ENCODE measurements around the gene CDH2.

CDH2 gene

GRCh38 chr18:28039691-28040090 is 137.2 kb downstream of the CDH2 start:
- DNase-seq = no peak

DNA sequence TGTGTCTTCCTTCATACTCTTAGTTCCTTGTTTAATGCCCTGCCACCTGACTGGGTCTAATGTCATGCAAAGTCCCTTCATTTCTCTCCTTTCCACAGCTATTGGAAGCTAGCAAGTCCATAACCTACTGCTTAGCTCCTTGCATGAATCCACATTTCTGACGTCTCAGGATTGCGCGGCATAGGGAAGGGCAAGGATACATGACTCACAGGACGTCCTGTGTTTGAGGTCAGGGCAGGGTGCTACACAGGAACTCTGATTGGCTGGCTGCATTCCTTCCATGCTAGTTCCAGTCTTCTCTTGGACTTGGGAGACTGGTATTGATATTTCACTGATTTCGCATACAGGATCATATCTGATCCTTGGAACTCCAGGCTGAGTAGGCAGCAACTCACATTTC is 137.9 kb downstream of the CDH2 start:
- peak in 1 of 2 donors; percentile 3 for DNase-seq

- DNase-seq = no peak
These were observed 140.4 kb downstream of the CDH2 start for GRCh38 chr18:28036488-28036887.

DNA sequence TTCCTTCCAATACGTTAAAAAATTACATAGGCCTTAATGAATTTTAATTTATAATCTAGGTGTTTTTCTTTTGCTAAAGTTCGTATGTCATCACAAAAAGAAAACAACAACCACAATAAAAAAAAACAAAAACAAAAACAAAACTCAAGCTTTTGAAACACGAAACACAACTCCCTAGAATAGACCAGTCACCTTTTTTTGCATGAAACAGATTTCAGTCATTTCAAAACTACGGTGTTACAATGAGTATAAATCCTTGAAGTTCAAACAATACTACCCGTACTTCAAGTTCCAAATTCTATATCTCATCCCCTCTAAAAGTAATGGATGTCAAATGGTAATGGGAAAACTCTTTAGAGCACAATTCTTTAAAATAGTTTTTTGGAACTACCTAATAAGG is 142.4 kb downstream of the CDH2 start:
- no peak for DNase-seq

DNA sequence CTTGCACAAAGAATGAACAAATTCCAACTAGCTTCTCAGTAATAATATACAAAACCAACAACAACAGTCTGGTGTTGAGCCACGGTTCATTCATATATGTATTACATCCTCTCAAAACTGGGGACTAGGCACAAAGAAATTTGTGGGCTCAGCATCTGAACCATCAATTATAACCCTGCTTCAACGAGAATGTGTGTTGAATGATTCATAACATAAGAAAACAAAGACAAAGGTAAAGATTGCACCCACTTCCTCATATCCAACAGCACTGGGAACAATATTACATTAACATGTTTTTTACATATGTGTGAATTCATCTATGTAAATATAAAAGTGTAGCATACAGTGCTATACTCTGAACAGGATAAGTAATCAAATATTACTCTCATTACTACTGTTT is 144.8 kb downstream of the CDH2 start:
- no peak for DNase-seq

DNA sequence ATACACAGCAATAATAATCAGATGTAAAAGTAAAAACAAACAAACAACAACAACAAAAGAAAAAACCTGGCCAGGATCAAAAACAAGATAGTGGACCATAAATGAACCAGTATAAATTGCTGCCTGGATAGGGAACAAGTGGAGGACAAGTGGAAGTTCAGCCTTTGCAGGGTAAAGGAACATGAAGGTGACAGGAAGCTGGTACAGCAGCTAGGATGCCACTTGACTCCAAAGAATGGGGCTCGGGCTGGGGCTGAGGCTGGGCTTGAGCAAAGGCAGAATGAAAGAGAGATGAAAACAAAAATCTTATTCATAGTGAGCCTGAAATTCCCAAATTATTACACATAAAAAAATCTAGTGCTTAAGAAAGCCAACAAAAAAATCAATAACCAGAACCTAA is 146.5 kb downstream of the CDH2 start:
- no peak for DNase-seq

GRCh38 chr18:28027755-28028154 is 149.2 kb downstream of the CDH2 start:
- DNase-seq = no peak

DNA sequence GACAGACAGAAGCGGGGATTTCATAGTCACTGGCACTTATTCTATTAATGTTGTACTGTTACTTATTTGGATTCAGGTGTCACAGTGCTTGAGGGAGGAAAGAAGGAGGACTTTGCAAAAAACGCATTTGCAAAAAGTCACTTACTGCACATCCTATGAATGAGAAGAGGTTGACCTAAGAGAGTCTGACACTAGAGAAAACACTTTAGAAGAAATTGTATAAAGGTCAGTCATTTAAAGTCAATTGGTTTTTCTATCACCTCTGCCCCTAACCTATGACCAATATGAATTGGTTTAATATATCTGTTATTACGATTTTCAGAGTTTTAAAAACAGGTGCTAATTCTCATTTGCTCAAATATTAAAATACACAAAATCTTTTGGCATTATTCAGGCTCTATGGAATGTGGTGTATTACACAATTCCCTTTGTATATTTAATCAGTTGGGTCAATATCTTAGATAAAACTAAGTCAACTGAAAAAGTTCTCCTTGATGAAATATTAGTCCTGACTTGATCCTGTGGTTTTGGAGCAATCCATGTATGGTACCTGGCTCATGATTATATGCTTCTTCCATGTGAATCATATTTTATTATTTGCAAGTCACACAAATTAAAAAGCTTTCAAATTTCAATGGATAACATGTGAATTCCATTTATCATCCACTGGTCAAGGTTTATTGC is 157.4 kb downstream of the CDH2 start:
- DNase-seq = no peak

DNA sequence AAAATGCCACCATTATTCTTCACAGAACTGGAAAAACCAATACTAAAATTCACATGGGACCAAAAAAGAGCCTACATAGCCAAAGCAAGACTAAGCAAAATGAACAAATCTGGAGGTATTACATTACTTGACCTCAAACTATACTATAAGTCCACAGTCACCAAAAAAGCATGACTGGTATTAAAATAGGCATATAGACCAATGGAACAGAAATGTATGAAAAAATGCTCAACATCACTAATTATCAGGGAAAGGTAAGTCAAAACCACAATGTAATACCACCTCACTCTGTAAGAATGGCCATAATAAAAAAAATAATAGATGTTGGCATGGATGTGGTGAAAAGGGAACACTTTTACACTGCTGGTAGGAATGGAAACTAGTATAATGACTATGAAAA is 158.6 kb downstream of the CDH2 start:
- no peak for DNase-seq

DNA sequence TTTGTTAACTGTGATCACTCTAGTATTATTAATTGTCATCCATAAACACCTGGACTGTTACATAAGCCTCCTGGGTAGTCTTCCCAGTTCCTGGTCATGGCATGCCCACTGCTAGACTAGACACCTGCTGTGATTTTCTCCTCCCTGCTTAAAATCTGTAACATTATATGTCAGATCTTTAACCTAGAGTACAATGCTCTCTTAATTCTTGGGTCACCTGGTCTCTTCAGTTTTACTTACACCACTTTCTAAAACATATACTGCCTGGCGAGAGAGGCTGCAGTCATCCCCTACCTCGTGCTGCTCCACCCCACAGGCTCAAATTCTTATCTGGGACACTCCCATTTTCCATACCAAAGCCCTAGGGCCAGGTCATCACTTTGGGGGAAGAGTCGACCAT is 161.3 kb downstream of the CDH2 start:
- DNase-seq = no peak

DNA sequence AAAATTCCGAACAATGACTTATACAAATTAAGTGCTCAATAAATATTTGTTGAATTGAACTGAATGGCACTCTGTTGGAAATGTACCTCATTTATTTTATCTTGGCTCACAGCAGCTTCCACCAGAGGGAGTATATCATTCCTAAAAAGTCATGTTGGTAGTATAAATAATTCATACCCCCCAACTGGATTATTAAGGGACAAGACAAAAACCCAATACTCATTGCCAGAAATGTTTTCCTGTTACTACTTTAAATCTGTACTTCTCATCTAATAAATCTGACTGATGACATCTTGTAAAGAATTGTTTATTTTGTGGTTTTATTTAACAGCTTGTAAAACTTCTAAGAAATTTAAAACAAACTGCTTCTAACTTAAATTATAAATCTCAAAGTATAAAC is 163.9 kb downstream of the CDH2 start:
- no peak for DNase-seq

GRCh38 chr18:28012336-28012735 is 164.6 kb downstream of the CDH2 start:
- no peak for DNase-seq

GRCh38 chr18:28009589-28009988 is 167.3 kb downstream of the CDH2 start:
- no peak for DNase-seq

DNA sequence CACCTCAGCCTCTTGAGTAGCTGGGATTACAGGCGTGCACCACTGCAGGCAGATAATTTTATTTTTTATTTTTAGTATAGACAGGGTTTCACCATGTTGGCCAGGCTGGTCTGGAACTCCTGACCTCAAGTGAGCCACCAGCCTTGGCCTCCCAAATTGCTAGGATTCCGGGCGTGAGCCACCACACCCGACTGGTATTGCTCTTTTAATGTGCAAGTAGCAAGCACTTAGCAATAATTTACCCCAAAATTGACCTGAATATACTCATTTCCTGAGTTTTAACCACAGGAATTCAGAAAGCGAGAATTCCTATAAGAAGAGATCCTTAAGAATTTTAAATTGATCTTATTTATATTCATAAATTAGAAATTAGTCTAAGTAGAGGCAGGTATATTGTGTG is 169.1 kb downstream of the CDH2 start:
- DNase-seq = no peak

DNA sequence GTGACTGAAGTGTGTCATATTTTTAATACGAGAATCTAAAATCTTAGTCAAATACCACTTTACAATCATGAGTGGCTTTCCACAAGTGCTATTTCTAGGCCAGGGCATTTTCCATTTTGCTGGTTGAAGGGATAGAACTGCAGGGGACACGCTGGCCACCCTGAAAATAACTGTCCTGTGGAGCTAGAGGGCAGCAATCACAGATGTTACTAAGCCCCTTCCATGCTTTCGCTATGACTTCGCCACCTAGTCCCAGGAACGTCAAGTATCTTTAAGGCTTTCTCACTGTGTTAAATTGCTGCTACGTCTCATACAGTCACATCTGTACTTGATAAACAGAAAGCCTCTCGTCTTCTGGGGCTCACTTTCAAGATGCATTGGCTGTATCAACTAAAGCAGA is 171.8 kb downstream of the CDH2 start:
- no peak for DNase-seq

- DNase-seq = no peak
These were observed 172.3 kb downstream of the CDH2 start for GRCh38 chr18:28004606-28005005.

GRCh38 chr18:28003451-28003850 is 173.5 kb downstream of the CDH2 start:
- DNase-seq = no peak

- DNase-seq = no peak
These were observed 174.1 kb downstream of the CDH2 start for GRCh38 chr18:28002841-28003240.

DNA sequence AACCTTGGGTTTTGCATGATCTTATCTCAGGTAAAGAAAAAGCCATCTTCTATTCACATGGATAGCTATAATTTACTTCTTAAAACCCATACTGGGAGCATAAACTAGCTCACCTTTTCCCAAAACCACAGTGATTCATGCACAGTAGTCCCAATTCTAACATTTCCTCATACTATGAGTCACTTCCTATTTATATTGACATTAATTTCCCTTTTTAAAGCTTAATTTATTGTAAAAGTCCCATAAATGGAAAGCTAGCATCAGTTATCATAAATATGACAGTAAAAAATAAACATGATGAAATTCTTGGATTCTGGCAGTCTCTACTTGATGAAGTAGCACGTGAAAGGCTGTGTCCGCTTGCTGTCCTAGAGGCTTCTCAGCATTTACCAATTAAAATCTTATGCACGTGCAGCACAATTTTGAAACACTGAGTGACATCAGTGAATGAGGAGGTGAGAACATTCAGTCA is 180.1 kb downstream of the CDH2 start:
- DNase-seq = no peak

- DNase-seq = no peak
These were observed 181.0 kb downstream of the CDH2 start for GRCh38 chr18:27995770-27996502.

- no peak for DNase-seq
These were observed 182.4 kb downstream of the CDH2 start for GRCh38 chr18:27994571-27994970.

DNA sequence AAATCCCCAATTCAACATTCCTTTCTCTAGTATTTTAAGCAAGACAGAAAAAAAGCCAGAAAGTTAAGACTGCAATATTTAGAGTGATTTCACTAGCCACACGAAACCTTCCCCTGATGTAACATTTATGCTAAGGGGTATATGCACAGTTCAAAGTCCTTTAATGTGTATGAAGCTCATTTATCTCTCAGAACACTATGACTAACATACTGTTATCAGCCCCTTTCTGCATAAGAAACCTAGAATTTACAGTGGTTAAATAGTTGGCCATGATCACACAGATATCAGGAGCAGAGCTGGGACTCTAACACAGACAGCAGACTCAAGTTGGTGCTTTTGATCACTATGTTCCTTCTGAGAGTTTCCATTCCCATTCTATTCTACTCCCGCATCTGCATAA is 185.5 kb downstream of the CDH2 start:
- no peak for DNase-seq

DNA sequence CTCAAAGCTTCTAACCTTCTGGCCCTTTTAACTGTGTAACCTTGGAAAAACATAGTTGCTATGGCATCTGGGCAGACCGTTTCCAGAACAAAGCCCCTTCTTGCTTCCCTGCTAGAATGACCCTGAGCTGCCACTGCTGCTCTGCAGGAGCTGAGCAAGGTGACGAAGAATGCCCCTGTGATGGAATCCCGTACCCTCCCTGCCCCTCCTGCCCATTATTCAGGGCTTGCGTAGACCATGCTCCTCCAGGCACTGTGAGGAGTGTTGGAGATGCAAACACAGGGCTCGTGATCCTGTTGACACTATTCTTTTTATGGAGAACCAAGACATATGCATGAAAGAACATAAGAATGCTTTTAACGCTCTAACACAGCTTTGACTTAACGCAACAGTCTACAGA is 191.1 kb downstream of the CDH2 start:
- DNase-seq = no peak

DNA sequence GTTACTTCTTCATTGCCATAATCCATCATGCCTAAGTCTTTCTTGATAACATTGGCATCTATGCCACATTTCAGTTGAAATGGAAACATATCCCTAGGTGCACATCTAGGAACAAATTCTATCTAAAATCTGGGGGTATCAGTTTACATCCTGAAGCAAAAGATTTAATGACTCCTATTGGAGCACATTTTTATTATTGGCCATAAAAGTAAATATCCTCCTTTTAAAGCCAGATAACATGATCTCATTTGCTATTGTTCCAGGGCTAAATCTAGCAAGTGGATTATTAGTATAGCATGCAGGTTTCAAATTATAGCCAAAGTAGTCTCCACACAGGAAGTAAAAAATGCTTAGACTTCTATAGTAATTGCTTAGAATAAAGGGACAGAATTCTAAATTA is 193.2 kb downstream of the CDH2 start:
- no peak for DNase-seq

All from CD4-positive, alpha-beta T cell treated with Interleukin-1 beta for 1 hour (primary cell).